HG03442 (cell line): ENCODE results near the gene PKMYT1.

Experiments
- ATAC-seq: cut with Tn5 transposase; IDR thresholded peaks from one replicate; pipeline ENCODE4 v1.9.1; 2021; ENCODE audit warnings: mild to moderate bottlenecking, moderate library complexity; ENCODE audit not compliant: unreplicated experiment

Gene PKMYT1

GRCh38 chr16:3000540-3000939, 20.3 kb upstream of the PKMYT1 start:
- no peak for ATAC-seq

GRCh38 chr16:2999929-3000328, 19.7 kb upstream of the PKMYT1 start:
- ATAC-seq, result no peak

DNA sequence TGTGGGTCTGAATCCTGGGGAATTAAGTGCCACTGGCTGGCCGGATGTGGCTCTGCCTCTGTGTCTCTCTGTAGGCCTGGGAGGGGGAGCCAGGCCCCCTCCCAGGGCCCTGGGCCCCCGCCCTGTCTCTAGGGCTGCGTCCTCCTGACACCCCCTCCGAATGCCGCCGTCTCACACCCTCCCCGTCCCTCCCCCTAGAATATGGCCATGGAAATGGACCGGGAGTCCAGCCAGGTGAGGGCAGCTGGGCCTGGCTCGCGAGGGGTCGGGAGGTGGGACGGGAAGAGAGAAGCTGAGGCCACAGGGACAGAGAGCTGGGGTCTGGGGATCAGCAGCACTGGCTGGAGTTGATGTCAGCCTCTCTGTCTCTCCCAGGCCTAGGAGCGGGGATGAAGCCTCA, 16.1 kb upstream of the PKMYT1 start:
- ATAC-seq, result no peak

GRCh38 chr16:2992383-2993081, 12.3 kb upstream of the PKMYT1 start:
- ATAC-seq, result no peak

- ATAC-seq, result no peak
These were observed 11.5 kb upstream of the PKMYT1 start for GRCh38 chr16:2991566-2992261.

DNA sequence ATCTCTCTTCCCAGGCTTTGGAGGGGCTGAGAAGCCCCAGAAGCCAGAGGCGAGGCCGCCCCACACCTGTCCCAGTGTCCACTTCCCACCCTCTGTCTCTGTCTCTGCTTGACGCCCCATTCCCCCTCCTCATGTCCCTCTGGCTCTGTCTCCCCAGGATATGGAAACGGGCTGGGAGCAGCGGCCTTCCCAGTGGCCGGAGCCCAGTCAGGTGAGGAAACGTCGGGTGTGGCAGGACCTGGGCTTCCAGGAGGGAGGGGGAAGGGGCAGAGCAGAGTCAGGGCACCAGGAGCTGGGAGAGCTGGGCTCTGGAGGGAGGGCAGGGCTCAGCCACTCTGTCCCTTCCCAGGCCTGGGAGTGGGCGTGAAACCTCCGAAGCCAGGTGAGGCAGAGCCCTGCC, 10.6 kb upstream of the PKMYT1 start:
- ATAC-seq, result no peak

- no peak for ATAC-seq
These were observed 8.4 kb upstream of the PKMYT1 start for GRCh38 chr16:2988590-2989099.

DNA sequence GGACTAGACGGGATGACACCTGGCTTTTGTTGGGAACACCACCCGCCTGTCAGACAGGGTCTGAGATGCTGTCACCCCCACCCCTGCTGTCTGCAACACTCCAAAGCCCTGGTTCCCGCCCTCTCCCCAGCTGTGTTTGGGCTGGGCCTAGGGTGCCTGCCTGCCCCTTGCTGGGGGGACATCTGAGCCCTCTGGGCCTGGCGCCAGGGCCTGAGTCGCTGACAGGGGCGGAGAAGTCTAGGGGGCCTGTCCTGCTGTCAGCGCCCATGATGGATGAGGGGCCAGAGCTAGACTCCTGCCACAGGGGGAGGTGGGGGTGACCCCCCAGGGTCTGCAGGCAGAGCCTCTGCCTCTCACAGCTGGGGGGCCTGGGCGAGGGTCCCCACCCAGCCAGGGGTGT, 7.6 kb upstream of the PKMYT1 start:
- no peak for ATAC-seq

GRCh38 chr16:2987286-2987685, 7.0 kb upstream of the PKMYT1 start:
- no peak for ATAC-seq

GRCh38 chr16:2986623-2987188, 6.5 kb upstream of the PKMYT1 start:
- ATAC-seq, result no peak

GRCh38 chr16:2985893-2986355, 5.7 kb upstream of the PKMYT1 start:
- ATAC-seq, result no peak

DNA sequence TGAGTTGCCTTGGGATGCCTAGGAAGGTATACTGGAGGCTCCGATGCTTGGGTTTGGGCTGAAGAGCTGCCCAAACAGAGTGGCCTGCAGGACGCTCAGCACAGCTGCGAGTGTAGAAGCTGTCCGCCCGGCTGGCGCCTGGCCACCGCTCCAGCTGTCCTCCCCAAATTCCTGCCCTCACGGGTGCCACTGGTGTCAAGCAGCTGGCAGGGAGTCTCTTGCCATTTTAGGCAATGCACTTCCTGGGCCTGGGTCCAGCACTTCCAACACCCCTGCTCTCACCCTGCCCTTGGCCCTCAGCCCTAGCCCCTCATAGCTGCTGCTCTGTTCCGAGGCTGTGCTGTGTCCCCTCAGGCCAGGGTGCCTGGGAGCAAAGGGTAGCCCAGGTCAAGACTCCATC, 5.2 kb upstream of the PKMYT1 start:
- ATAC-seq, result no peak

DNA sequence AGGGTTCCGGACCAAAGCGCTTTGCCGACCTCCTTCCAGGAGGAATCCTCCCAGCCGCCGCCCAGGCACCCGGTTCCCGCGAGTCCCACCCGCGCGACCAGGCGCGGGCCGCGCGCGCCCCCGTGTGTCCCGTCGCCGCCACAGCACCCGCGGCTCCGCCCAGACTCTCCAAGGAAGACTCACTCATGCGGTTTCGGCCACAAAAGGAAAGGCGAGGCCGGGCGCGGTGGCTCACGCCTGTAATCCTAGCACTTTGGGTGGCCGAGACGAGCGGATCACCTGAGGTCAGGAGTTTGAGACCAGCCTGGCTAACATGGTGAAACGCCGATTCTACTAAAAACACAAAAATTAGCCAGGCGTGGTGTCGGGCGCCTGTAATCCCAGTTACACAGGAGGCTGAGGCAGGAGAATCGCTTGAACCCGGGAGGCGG, 3.5 kb upstream of the PKMYT1 start:
- ATAC-seq, result no peak

DNA sequence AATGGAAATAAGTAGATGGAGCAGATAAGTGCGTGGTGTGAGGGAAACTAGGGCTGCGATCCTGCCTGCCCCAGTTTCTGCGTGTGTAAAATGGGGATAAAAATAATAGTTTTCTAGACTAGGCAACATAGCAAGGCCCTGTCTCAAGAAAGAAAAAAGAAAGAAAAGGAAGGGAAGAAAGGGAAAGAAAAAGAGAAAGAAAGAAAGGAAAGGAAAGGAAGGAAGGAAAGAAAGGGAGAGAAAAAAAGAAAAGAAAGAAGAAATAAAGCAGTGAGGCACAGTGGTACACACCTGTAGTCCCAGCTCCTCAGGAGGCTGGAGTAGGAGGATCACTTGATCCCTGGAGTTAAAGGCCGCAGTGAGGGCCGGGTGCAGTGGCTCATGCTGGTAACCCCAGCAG, 2.2 kb upstream of the PKMYT1 start:
- ATAC-seq, result no peak

DNA sequence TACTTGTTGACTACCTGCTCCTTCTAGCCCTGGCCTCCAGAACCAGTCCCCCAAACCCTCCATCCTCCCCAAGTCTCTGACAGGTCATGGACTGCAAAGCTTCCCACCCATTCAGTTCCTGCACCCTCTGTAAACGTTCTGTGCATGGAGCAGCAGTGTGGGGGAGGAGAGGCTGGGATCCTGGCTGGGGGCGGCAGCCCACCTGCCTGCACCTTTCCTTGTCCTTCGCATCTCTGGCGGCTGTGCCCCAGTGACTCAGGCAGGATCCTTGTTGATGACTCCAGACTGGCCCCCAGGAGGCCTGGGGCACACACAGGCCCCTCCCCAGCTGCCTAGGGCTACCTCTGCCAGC, 1.6 kb upstream of the PKMYT1 start:
- no peak for ATAC-seq

DNA sequence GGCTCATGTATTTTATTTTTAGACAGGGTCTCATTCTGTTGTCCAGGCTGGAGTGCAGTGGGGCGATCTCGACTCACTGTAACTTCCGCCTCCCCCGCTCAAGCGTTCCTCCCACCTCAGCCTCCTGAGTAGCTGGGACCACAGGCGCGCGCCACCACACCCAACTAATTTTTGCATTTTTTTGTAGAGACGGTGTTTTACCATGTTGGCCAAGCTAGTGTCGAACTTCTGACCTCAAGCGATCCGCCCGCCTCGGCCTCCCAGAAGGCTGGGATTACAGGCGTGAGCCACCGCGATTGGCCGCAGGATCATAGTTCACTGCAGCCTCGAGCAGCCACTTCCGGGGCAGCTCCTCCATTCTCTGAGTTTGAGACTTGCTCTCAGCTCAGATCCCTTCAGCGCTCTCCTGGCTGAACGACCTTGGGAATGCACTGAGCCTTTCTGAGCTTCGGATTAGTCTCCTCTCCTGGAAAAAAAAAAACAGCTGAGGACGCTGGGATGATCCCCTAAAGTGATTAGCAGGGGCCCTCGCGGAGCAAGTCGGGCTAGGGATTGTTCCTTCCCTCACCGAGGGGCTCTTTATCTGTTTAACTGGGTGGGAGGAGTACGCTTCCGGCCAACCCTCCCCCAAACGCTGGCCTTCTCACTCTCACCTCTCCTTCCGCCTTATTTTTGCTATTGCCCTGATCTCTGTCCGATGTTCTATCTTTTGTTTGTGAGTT, 1.1 kb upstream of the PKMYT1 start:
- no peak for ATAC-seq

DNA sequence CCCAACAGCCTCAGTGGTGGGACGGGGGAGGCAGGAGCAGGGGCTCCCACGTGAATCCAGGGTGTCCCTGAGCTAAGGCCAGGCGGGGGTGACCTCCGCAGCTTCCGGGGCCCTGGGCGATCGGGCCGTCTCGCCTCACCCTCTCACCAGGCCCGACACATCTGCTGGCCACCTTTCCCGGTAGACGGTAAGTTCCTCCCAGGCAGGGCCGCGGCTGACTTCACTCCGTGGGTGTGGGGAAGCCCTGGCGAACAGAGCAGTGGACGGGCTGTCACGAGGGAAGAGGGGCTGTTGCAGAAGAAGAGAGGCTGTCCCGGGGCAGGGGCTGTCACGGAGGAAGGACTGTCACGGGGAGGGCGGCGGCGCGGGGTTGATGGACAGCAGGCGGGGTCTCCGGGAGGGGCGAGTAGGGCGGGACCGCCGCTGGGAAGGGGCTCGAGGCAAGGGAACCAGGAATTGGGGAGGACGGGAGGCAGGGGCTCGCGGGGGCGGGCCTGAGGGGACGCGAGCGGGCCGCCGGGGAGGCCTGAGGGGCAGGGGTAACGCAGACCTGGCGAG, 498 bp downstream of the PKMYT1 start:
- ATAC-seq, result peak; percentile 1

DNA sequence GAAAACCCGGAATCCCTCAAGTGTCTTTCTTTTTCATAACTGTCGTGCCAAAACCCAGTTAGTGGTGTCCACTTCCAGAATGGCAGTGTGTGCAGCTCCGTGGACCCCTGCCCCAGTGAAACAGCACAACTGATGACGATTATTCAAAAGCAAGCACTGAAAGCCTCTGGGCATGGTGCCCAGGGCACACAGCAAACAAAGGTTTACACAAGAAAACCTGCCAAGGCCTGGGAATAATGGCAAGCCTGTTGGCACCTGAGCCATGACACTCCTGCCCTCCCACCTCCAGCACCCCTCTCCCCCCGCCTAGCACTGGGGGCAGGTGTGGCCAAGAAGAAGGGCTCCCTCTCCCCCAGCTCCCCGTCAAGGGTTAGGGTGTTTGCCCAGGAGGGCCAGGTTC, 2.8 kb downstream of the PKMYT1 start:
- ATAC-seq, result no peak

DNA sequence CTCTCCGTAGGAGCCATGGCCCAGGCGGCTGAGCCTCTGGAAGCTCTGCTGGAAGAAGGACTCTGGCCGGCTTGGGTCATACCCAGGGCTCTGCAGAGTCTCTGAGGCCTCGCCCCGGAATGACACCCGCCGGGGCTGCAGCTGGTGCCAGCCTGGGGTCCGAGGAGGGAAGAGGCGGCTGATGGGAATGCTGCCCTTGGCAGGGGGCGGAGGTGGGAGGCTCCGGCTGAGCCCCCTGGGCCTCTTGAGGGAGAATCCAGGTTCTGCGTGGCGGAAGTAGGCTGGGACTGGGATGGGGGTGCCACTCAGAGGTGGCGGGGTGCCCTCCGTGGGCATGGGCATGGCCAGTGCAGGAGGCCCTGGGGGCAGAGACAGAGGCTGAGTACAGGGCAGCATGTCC, 3.6 kb downstream of the PKMYT1 start:
- no peak for ATAC-seq

DNA sequence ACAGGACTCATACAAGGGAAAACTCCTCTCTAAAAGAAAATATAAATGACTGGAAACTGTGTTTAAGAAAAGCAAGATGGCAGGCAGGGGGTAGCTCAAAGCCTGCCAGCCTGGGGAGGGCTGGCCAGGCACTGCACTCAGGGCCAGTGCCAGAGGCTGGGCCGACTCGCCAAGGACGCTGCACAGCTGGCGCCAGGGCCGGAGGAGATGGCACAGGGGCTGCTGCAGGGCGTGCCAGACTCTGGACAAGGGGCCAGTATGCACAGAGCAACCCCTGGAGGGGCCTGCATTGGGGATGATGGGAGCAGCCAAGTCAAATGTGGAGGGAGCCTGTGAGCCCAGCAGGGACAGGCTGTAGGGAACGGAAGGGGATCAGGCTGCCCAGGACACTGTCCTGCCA, 4.0 kb downstream of the PKMYT1 start:
- ATAC-seq, result no peak

- ATAC-seq, result no peak
These were observed 5.0 kb downstream of the PKMYT1 start for GRCh38 chr16:2975161-2975795.
